HCT116 (cell line): ENCODE data around the gene KNL1. TPM values are rescaled to one million over a fixed set of nuclear protein-coding genes. Genes with fewer than 3 reads are reported as not detected.

Source experiments
- ATAC-seq: fragments of 200-7000 bp; cut with Tn5 transposase; 2 replicates; pipeline ENCODE4 v1.9.1; 2020; ENCODE audit warnings: mild to moderate bottlenecking, moderate library complexity
- BruUV-seq: library from RNA; stranded (reverse); fragments of 400-500 nt; replicated peaks from 2 replicates; lab custom pipeline; 2021; lab: Mats Ljungman, UMichigan
- CTCF ChIA-PET: fragments of 300-600 bp; sonication (Branson Sonifier 250); formaldehyde crosslinking; loops from one replicate; lab custom pipeline; 2021; ENCODE audit warnings: antibody characterized with exemption; lab: Charles Lee
- POLR2A ChIA-PET: fragments of 300-600, 350-600 bp; sonication (Branson Sonifier 250); formaldehyde crosslinking; loops from one replicate; lab custom pipeline; 2021; ENCODE audit warnings: antibody characterized with exemption; lab: Charles Lee
- RAD21 ChIA-PET, 2 experiments: fragments of 300-600 bp; sonication (Branson Sonifier 250); formaldehyde crosslinking; loops; one replicate each; lab custom pipeline; 2023; ENCODE audit warnings: low total read pairs in 2 of 2; ENCODE audit not compliant: uncharacterized antibody in 2 of 2, unreplicated experiment in 2 of 2, low non-redundant PET in 1 of 2; lab: Charles Lee
- DNase-seq: peaks from one replicate; pipeline ENCODE4 v3.0.0-alpha.2; 2010; ENCODE audit warnings: low read depth, low spot score
- H2AFZ ChIP-seq: fragments of 200-600 bp; shearing (Covaris generic), sonication (generic); 2 replicates; pipeline ENCODE4 v1.6.1; 2017; ENCODE audit warnings: low read depth, mixed run types, mixed read lengths, antibody characterized with exemption, low read length; ENCODE audit not compliant: poor library complexity, severe bottlenecking
- H3K27ac ChIP-seq: 2 replicates; pipeline ENCODE4 v1.5.1; 2012; ENCODE audit warnings: low read depth, low read length
- H3K27me3 ChIP-seq: fragments of 200-600 bp; sonication (generic); 2 replicates; pipeline ENCODE4 v1.6.1; 2016; ENCODE audit warnings: mixed run types, low read length, mixed read lengths; ENCODE audit not compliant: insufficient read depth
- H3K36me3 ChIP-seq, 2 experiments: fragments of 200-500 bp in 1 of 2; fragments of 200-600 bp in 1 of 2; sonication (Bioruptor generic) in 1 of 2; sonication (generic) in 1 of 2; 2 replicates each; pipeline versions ENCODE4 v1.5.1 to v1.6.1; 2014 to 2016; ENCODE audit warnings: low read length in 2 of 2, inconsistent platforms in 1 of 2, mixed read lengths in 1 of 2, mixed run types in 1 of 2; ENCODE audit not compliant: insufficient read depth in 2 of 2, control insufficient read depth in 1 of 2
- H3K4me1 ChIP-seq, 2 experiments: fragments of 200-600 bp in 1 of 2; sonication (generic) in 1 of 2; 2 replicates each; pipeline versions ENCODE4 v1.5.1 to v1.6.1; 2012 to 2017; ENCODE audit warnings: low read length in 2 of 2, inconsistent platforms in 1 of 2, mild to moderate bottlenecking in 1 of 2, mixed read lengths in 1 of 2, mixed run types in 1 of 2, moderate library complexity in 1 of 2; ENCODE audit not compliant: insufficient read depth in 2 of 2, control insufficient read depth in 1 of 2
- H3K4me2 ChIP-seq: fragments of 200-600 bp; sonication (generic); 2 replicates; pipeline ENCODE4 v1.6.1; 2017; ENCODE audit warnings: mixed run types, low read length, mixed read lengths
- H3K4me3 ChIP-seq, 2 experiments: fragments of 200-600 bp in 1 of 2; sonication (generic) in 1 of 2; replicated peaks in 1 of 2; 2 replicates each; pipeline ENCODE4 v1.5.1; 2011 to 2016; ENCODE audit warnings: low read length in 2 of 2, control low read depth in 1 of 2, low read depth in 1 of 2, mild to moderate bottlenecking in 1 of 2, mixed read lengths in 1 of 2, mixed run types in 1 of 2
- H3K79me2 ChIP-seq: fragments of 200-600 bp; sonication (generic); 2 replicates; pipeline ENCODE4 v1.6.1; 2017; ENCODE audit warnings: mild to moderate bottlenecking, mixed run types, low read length, moderate library complexity, mixed read lengths; ENCODE audit not compliant: insufficient read depth
- H3K9ac ChIP-seq: fragments of 200-600 bp; sonication (generic); 2 replicates; pipeline ENCODE4 v1.6.1; 2016; ENCODE audit warnings: low read length, mixed read lengths
- H3K9me2 ChIP-seq: fragments of 200-600 bp; sonication (generic), shearing (Covaris generic); 2 replicates; pipeline ENCODE4 v1.6.1; 2017; ENCODE audit warnings: mixed run types, mild to moderate bottlenecking, moderate library complexity; ENCODE audit not compliant: insufficient read depth
- H3K9me3 ChIP-seq, 2 experiments: fragments of 200-500 bp in 1 of 2; fragments of 200-600 bp in 1 of 2; sonication (Bioruptor generic) in 1 of 2; sonication (generic) in 1 of 2; 2 replicates each; pipeline ENCODE4 v1.6.1; 2014 to 2017; ENCODE audit warnings: low read length in 2 of 2, mixed read lengths in 2 of 2, inconsistent platforms in 1 of 2, low read depth in 1 of 2, mild to moderate bottlenecking in 1 of 2, mixed run types in 1 of 2, moderate library complexity in 1 of 2; ENCODE audit not compliant: control insufficient read depth in 1 of 2, insufficient read depth in 1 of 2
- H4K20me1 ChIP-seq: fragments of 200-600 bp; sonication (generic), shearing (Covaris generic); 2 replicates; pipeline ENCODE4 v1.6.1; 2017; ENCODE audit warnings: mixed run types, mild to moderate bottlenecking, moderate library complexity; ENCODE audit not compliant: insufficient read depth
- CEBPB ChIP-seq: IDR thresholded peaks from 2 replicates; pipeline ENCODE4 v1.6.1; 2012; ENCODE audit warnings: low read depth
- CTCF ChIP-seq, 3 experiments: fragments of 200-600 bp in 1 of 3; sonication (generic) in 1 of 3; IDR thresholded peaks in 2 of 3; conservative IDR thresholded peaks in 1 of 3; 2 replicates each; pipeline ENCODE4 v1.5.1; 2012 to 2017; ENCODE audit warnings: low read depth in 2 of 3, low read length in 2 of 3, antibody characterized with exemption in 1 of 3, borderline replicate concordance in 1 of 3, control low read depth in 1 of 3, mild to moderate bottlenecking in 1 of 3, mixed read lengths in 1 of 3, mixed run types in 1 of 3, moderate library complexity in 1 of 3; ENCODE audit not compliant: insufficient read depth in 1 of 3
- EGR1 ChIP-seq: IDR thresholded peaks from 2 replicates; pipeline ENCODE4 v1.6.1; 2012; ENCODE audit warnings: low read depth
- EZH2 ChIP-seq: fragments of 200-600 bp; sonication (generic); IDR thresholded peaks from 2 replicates; pipeline ENCODE4 v1.6.1; 2017; ENCODE audit warnings: antibody characterized with exemption, mixed run types
- FOSL1 ChIP-seq: IDR thresholded peaks from 2 replicates; pipeline ENCODE4 v1.6.1; 2012; ENCODE audit warnings: low read depth
- POLR2A ChIP-seq: IDR thresholded peaks from 2 replicates; pipeline ENCODE4 v1.7.0; 2011; ENCODE audit warnings: borderline replicate concordance; ENCODE audit not compliant: insufficient read depth, insufficient read length; ENCODE audit errors: extremely low read depth
- RAD21 ChIP-seq: IDR thresholded peaks from 2 replicates; pipeline ENCODE4 v1.6.1; 2012; ENCODE audit warnings: low read depth, mild to moderate bottlenecking
- SIN3A ChIP-seq: IDR thresholded peaks from 2 replicates; pipeline ENCODE4 v1.6.1; 2012; ENCODE audit warnings: low read depth
- SRF ChIP-seq: IDR thresholded peaks from 2 replicates; pipeline ENCODE4 v1.6.1; 2012; ENCODE audit warnings: low read depth
- ZFX ChIP-seq: fragments of 450-650 bp; IDR thresholded peaks from 2 replicates; pipeline ENCODE4 v1.6.1; 2017
- intact Hi-C: fragments of 100-400 bp; cut with micrococcal nuclease; formaldehyde crosslinking; loops from 2 replicates; pipeline ENCODE4 v1.10.0; 2022
- total RNA-seq: library from RNA; stranded (reverse); gene quantifications from one replicate; pipeline ENCODE4 v1.2.1, GENCODE V29; 2021; ENCODE audit not compliant: unreplicated experiment
- TF ChIP-seq, protein P1 (sequence below): IDR thresholded peaks from 2 replicates; pipeline ENCODE4 v1.6.1; 2012
- TF ChIP-seq, protein P2 (sequence below): IDR thresholded peaks from 2 replicates; pipeline ENCODE4 v1.6.1; 2012; ENCODE audit warnings: low read depth
- TF ChIP-seq, protein P3 (sequence below): IDR thresholded peaks from 2 replicates; pipeline ENCODE4 v1.6.1; 2012

KNL1 gene
- total RNA-seq, 1 experiment from 2014 or later = 30.6 TPM

GRCh38 chr15:40595219-40595618, 1.2 kb downstream of the KNL1 start:
- ATAC-seq = no peak

DNA sequence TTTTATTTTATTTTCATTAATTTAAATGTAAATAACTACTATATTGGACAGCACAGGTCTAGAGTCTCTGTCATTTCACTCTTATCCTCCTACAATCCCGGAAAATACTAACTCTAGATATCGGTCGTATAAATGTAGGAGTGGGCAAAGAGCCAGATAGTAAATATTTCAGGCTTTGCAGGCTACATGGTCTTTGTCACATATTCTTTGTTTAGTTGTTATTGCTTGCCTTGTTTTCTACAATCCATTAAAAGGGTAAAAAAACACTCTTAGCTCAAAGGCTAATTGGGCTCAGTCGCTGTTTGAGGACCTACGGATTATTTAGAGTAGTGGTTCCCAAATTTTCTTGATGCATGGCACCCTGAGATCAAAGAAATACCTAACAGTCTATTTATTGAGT, 1.7 kb downstream of the KNL1 start:
- CTCF ChIA-PET = no interaction called here
- TF ChIP-seq FOSL1 (no peak), ZFX (no peak), CTCF (IDR thresholded peaks at IDR 0.05 in 2 of 3, conservative IDR thresholded peaks at IDR 0.05 in 1 of 3; ENCODE audit: borderline replicate concordance in 1 of 3, insufficient read depth in 1 of 3, low read depth in 2 of 3, low read length in 2 of 3) (no peak), SRF (no peak), EGR1 (no peak), EZH2 (no peak), POLR2A (no peak), RAD21 (no peak), CEBPB (no peak)
- TF ChIP-seq, protein P1, sequence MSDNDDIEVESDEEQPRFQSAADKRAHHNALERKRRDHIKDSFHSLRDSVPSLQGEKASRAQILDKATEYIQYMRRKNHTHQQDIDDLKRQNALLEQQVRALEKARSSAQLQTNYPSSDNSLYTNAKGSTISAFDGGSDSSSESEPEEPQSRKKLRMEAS = no peak
- TF ChIP-seq, protein P2, sequence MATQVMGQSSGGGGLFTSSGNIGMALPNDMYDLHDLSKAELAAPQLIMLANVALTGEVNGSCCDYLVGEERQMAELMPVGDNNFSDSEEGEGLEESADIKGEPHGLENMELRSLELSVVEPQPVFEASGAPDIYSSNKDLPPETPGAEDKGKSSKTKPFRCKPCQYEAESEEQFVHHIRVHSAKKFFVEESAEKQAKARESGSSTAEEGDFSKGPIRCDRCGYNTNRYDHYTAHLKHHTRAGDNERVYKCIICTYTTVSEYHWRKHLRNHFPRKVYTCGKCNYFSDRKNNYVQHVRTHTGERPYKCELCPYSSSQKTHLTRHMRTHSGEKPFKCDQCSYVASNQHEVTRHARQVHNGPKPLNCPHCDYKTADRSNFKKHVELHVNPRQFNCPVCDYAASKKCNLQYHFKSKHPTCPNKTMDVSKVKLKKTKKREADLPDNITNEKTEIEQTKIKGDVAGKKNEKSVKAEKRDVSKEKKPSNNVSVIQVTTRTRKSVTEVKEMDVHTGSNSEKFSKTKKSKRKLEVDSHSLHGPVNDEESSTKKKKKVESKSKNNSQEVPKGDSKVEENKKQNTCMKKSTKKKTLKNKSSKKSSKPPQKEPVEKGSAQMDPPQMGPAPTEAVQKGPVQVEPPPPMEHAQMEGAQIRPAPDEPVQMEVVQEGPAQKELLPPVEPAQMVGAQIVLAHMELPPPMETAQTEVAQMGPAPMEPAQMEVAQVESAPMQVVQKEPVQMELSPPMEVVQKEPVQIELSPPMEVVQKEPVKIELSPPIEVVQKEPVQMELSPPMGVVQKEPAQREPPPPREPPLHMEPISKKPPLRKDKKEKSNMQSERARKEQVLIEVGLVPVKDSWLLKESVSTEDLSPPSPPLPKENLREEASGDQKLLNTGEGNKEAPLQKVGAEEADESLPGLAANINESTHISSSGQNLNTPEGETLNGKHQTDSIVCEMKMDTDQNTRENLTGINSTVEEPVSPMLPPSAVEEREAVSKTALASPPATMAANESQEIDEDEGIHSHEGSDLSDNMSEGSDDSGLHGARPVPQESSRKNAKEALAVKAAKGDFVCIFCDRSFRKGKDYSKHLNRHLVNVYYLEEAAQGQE = no peak
- TF ChIP-seq, protein P3, sequence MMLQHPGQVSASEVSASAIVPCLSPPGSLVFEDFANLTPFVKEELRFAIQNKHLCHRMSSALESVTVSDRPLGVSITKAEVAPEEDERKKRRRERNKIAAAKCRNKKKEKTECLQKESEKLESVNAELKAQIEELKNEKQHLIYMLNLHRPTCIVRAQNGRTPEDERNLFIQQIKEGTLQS = no peak

More at GRCh38 chr15:40595219-40595618, 1.2 kb downstream of the KNL1 start:
- Histone ChIP-seq H3K79me2 (peaks cover 57% of the 10 kb centered on the region), H2AFZ (no peak overlapping the region), H3K4me1 (peaks cover 0 to 16% of the 10 kb centered on the region in 2 experiments; a peak in 2 of 4 replicates), H3K4me2 (peak overlapping the region; percentile 67), H3K36me3 (no peaks in the 10 kb centered on the region), H3K4me3 (peak overlapping the region; percentile 80 to 89), H3K27me3 (no peaks in the 10 kb centered on the region), H3K9me2 (no peaks in the 10 kb centered on the region), H4K20me1 (no peaks in the 10 kb centered on the region), H3K27ac (peak overlapping the region; percentile 89; the same call in 1 of the 2 replicates), H3K9me3 (no peaks in the 10 kb centered on the region), H3K9ac (peak overlapping the region; percentile 84)
- POLR2A ChIA-PET = no interaction called here
- TF ChIP-seq SIN3A = no peak
- no peak for TF ChIP-seq EGR1
- TF ChIP-seq ZFX = no peak
- DNase-seq = no peak
- RAD21 ChIA-PET = no interaction called here
- CTCF ChIA-PET = no interaction called here
- intact Hi-C loops = loop anchor here (10.0 kb wide), 1 partner anchor 190 kb away; no protein-coding TSS in a partner anchor
- BruUV-seq = no TSS peak

More for the DNA sequence above, 1.7 kb downstream of the KNL1 start:
- Histone ChIP-seq H3K9me3 (no peaks in the 10 kb centered on the region), H3K9me2 (no peaks in the 10 kb centered on the region), H3K27me3 (no peaks in the 10 kb centered on the region), H4K20me1 (no peaks in the 10 kb centered on the region), H2AFZ (no peak overlapping the region), H3K79me2 (peaks cover 63% of the 10 kb centered on the region), H3K27ac (no peak overlapping the region), H3K36me3 (no peaks in the 10 kb centered on the region), H3K9ac (no peak overlapping the region), H3K4me1 (peaks cover 0 to 14% of the 10 kb centered on the region in 2 experiments; a peak in 2 of 4 replicates), H3K4me3 (no peak overlapping the region), H3K4me2 (peak overlapping the region; percentile 67; the same call in 1 of the 2 replicates)
- no peak for DNase-seq
- ChIA-PET RAD21 (no interaction called here), POLR2A (no interaction called here)
- intact Hi-C loops = loop anchor here (10.0 kb wide), 1 partner anchor 189 kb away; no protein-coding TSS in a partner anchor
- no peak for ATAC-seq
- no TSS peak for BruUV-seq
